Nucleus accumbens (tissue), 56 donors: ENCODE measurements around the gene PGA4.

Source experiments
- DNase-seq, 56 donors: peaks; one replicate each; lab custom pipeline; 2025; lab: John Stamatoyannopoulos, UW

Gene PGA4

DNA sequence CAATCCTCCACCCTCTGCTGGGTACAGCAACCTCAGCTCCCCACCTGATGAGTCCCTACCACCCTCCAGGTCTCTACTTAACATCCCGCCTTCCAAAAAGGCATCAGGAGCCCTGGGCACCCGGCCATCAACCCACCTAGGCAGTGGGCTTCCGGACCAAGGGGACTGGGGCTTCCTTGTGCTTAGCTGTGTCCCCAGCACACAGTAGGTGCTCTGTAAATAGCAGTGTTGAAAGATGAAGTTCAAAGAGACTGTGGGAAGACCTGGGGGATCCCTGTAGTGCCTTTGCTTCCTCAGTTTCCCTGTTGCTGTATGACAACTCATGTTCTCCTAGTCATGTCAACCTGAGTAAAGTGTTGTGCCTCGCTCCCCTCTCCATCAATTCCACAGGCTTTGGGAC is 51.9 kb downstream of the PGA4 start:
- no peak for DNase-seq

DNA sequence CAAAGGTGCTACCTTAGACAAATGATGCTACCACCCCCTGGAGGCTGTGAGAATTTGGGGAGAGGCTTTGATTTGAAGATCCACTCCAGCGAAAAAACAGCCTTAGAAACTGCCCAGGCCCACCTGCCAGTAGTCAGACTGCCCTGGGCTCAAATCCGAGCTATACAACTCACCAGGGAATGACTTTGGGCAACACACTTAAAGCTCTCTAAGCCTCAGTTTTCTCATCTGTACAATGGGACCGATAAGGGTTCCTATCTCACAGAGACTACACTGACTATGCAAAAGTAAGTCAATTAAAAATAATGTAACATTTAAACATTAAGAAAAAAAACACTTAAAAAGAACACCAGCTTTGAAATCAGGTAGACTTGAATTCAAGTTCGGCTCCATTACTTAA is 53.0 kb downstream of the PGA4 start:
- no peak for DNase-seq

DNA sequence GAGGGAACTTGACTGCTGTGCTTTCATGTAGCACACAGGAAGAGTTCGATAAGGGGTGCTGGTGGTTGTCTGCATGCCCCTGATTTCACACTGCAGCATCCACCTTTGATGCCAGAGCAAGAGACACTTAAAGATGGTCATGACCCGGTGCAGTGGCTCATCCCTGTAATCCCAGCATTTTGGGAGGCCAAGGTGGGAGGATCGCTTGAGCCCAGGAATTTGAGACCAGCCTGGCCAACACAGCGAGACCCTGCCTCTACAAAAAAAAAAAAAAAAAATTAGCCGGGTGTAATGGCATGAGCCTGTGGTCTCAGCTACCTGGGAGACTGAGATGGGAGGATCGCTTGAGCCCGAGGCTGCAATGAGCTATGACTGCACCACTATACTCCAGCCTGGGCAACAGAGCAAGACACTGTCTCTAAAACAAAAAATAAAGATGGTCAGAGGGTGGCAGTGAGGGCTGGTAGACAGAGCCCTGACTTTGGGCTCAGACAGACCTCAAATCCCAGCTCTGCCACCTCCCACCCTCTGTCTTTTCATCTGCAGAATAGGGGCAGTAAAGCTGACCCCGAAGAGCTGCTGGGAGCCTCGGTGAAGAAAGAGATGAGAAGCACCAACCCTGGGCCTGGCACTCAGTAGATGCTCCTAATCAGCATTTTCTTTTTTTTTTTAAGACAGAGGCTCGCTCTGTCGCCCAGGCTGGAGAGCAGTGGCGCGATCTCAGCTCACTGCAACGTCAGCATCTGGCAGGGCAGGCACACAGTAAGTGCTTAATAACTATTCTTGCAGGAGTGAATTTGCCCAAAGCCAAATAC is 55.2 kb downstream of the PGA4 start:
- DNase-seq, result peak in 3 of 56 donors; percentile 5 to 34 (median 21)

DNA sequence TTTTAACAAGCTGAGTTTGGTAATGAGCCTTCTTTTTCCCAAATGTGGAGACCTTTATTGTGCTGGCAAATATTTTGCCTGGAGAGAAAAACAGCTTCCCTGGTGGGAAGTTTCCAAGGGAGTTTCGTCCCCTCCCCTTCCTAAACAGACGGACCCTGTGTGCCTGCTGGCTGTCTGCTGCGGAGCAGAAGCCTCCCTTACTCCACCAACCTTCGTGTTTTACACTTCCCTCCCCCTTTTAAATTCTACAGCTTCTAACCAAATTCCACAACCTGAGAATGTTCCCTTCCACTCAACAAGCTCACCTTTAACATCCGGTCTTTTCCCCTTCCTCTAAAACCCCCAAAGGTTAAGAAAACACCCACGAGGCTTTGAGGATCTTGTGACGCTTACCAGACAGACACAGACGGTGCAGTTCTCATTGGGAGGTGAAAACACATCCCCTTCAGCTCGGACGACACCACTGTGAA is 55.9 kb downstream of the PGA4 start:
- no peak for DNase-seq

DNA sequence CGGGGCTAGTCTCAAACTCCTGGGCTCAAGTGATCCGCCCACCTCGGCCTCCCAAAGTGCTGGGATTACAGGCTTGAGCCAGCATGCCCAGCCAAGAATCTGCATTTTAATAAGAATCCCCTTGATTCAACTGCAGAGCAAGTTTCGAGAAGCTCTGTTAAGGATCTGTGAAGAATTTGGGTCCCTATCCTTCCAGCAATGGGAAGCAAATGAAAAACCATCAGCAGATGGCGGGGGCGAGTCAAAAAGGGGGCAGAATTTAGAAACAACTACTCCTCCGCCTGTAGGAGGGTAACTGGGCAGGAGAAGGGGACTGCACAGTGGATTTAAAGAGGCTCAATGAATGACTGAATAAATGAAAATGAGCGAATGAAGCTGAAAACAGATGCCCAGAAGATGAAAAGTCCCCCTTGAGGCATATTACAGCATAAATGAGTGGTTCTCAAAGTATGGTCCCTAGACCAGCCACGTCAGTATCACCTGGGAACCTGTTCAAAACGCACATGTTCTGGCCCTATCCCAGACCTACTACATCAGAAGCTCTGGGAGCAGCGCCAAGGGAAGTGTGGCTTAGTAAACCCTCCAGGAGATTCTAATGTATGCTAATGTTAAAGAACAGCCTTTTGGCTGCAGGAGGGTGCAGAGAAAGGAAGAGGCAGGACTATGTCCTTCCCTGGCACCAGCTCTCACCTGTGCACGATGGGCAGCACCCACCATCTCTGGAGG is 58.0 kb downstream of the PGA4 start:
- no peak for DNase-seq

DNA sequence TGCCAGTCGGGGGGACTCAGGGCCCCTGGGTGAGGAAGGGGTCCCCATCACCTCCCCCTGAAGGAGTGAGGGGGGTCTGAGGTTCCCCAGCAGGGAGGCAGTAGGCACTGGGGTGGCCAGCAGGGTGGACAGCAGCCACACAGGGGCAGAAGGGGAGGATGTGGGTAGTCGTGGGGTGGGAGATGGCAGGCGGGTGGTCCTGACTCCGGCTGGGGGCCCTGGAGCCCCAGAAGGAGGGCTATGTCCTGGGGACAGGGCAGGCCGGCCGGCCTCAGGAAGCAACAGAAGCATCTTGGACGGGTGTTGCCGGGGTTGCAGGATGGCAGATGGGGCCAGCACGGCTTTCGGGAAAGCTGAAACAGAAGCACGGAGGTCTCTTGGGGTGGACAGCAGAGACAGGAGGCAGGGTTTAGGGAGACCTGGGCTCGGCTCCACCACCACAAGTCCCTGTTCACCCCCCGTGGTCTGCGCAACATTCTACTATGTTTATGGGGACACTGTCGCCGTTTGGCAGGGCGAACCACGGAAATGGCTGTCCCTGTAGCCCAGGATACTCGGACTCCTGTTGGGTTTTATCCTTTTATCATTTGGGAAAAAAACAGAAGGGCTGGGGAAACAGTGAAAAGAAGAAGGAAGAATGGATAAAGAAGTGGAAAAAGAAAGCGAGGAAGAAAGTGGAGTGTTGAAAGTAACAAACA is 58.9 kb downstream of the PGA4 start:
- DNase-seq, result no peak
